ENCODE measurements around the gene NIN. TPM values are rescaled to one million over a fixed set of nuclear protein-coding genes. Genes with fewer than 3 reads are reported as not detected.

NIN gene
- total RNA-seq, 1 experiment from 2014 or later = 37.1 TPM

GRCh38 chr14:50770586-50770985 is 60.4 kb downstream of the NIN start:
- Histone ChIP-seq H3K27me3 (ENCODE audit: control insufficient read depth, insufficient read depth, low read length) (no peaks in the 10 kb centered on the region), H3K27ac (ENCODE audit: low read length) (no peak overlapping the region), H3K36me3 (ENCODE audit: control insufficient read depth, insufficient read depth, low read length) (peaks cover 5% of the 10 kb centered on the region; the same call in 1 of the 2 replicates), H3K4me3 (ENCODE audit: low read depth in 2 of 2, low read length in 2 of 2) (no peak overlapping the region), H3K4me1 (ENCODE audit: control insufficient read depth, insufficient read depth, low read length) (no peaks in the 10 kb centered on the region), H3K9me3 (ENCODE audit: control insufficient read depth, insufficient read depth, low read depth, low read length) (no peaks in the 10 kb centered on the region)
- no peak for DNase-seq (ENCODE audit: low read depth, low spot score)
- ATAC-seq = no peak
- TF ChIP-seq CTCF (IDR thresholded peaks at IDR 0.05) = no peak
- TF ChIP-seq, protein P1, sequence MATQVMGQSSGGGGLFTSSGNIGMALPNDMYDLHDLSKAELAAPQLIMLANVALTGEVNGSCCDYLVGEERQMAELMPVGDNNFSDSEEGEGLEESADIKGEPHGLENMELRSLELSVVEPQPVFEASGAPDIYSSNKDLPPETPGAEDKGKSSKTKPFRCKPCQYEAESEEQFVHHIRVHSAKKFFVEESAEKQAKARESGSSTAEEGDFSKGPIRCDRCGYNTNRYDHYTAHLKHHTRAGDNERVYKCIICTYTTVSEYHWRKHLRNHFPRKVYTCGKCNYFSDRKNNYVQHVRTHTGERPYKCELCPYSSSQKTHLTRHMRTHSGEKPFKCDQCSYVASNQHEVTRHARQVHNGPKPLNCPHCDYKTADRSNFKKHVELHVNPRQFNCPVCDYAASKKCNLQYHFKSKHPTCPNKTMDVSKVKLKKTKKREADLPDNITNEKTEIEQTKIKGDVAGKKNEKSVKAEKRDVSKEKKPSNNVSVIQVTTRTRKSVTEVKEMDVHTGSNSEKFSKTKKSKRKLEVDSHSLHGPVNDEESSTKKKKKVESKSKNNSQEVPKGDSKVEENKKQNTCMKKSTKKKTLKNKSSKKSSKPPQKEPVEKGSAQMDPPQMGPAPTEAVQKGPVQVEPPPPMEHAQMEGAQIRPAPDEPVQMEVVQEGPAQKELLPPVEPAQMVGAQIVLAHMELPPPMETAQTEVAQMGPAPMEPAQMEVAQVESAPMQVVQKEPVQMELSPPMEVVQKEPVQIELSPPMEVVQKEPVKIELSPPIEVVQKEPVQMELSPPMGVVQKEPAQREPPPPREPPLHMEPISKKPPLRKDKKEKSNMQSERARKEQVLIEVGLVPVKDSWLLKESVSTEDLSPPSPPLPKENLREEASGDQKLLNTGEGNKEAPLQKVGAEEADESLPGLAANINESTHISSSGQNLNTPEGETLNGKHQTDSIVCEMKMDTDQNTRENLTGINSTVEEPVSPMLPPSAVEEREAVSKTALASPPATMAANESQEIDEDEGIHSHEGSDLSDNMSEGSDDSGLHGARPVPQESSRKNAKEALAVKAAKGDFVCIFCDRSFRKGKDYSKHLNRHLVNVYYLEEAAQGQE (IDR thresholded peaks at IDR 0.05; ENCODE audit: insufficient read depth in 1 of 2, low read depth in 2 of 2, low read length in 1 of 2) = no peak
- TF ChIP-seq SIN3A (IDR thresholded peaks at IDR 0.05; ENCODE audit: borderline replicate concordance, insufficient read depth, low read depth, low read length) = no peak
- TF ChIP-seq TCF7L2 (IDR thresholded peaks at IDR 0.05; ENCODE audit: low read depth, low read length) = no peak
- no peak for TF ChIP-seq POLR2AphosphoS5 (IDR thresholded peaks at IDR 0.05; ENCODE audit: low read depth, low read length)
- no TSS peak for BruUV-seq (replicated peaks)
- in situ Hi-C loops (cut with HindIII; ENCODE audit: low pct_unique_long_range_greater_than_20kb, low sequenced_read_pairs) (no loop called here), intact Hi-C loops (cut with micrococcal nuclease; ENCODE audit: unreplicated experiment) (loop anchor here (5.0 kb wide), 1 partner anchor 168 kb away; no protein-coding TSS in a partner anchor)
- CTCF ChIA-PET = no interaction called here
- POLR2A ChIA-PET = no interaction called here

GRCh38 chr14:50769863-50770500 is 61.0 kb downstream of the NIN start:
- H3K4me1 ChIP-seq (ENCODE audit: control insufficient read depth, insufficient read depth, low read length) = no peaks in the 10 kb centered on the region
- intact Hi-C loops (cut with micrococcal nuclease; ENCODE audit: unreplicated experiment) (loop anchor here (5.0 kb wide), 1 partner anchor 168 kb away; no protein-coding TSS in a partner anchor), in situ Hi-C loops (cut with HindIII; ENCODE audit: low pct_unique_long_range_greater_than_20kb, low sequenced_read_pairs) (no loop called here)
- H3K4me3 ChIP-seq (ENCODE audit: low read depth in 2 of 2, low read length in 2 of 2) = no peak overlapping the region
- ChIA-PET CTCF (no interaction called here), POLR2A (no interaction called here)
- H3K27ac ChIP-seq (ENCODE audit: low read length) = no peak overlapping the region
- no peaks in the 10 kb centered on the region for H3K27me3 ChIP-seq (ENCODE audit: control insufficient read depth, insufficient read depth, low read length)
- H3K36me3 ChIP-seq (ENCODE audit: control insufficient read depth, insufficient read depth, low read length) = peaks cover 5% of the 10 kb centered on the region; the same call in 1 of the 2 replicates
- no peaks in the 10 kb centered on the region for H3K9me3 ChIP-seq (ENCODE audit: control insufficient read depth, insufficient read depth, low read depth, low read length)
- BruUV-seq (replicated peaks) = no TSS peak
- ATAC-seq = no peak
- no peak for TF ChIP-seq TCF7L2 (IDR thresholded peaks at IDR 0.05; ENCODE audit: low read depth, low read length)
- TF ChIP-seq POLR2AphosphoS5 (IDR thresholded peaks at IDR 0.05; ENCODE audit: low read depth, low read length) = no peak
- no peak for TF ChIP-seq SIN3A (IDR thresholded peaks at IDR 0.05; ENCODE audit: borderline replicate concordance, insufficient read depth, low read depth, low read length)
- TF ChIP-seq, protein P1 (IDR thresholded peaks at IDR 0.05; ENCODE audit: insufficient read depth in 1 of 2, low read depth in 2 of 2, low read length in 1 of 2) = no peak
- TF ChIP-seq CTCF (IDR thresholded peaks at IDR 0.05) = no peak
- DNase-seq (ENCODE audit: low read depth, low spot score) = no peak
